Mesothelial cell of epicardium (in vitro differentiated cells): ENCODE measurements around the gene UNCX. TPM values are rescaled to one million over a fixed set of nuclear protein-coding genes. Genes with fewer than 3 reads are reported as not detected.

ENCODE experiments used
- DNase-seq, 2 experiments: peaks; one replicate each; pipeline ENCODE4 v3.0.0; 2021; ENCODE audit warnings: low spot score in 2 of 2; ENCODE audit not compliant: unreplicated experiment in 2 of 2
- H3K27ac Mint-ChIP-seq: 2 replicates; pipeline ENCODE4 v1.8.0; 2021; ENCODE audit warnings: mixed read lengths
- H3K27me3 Mint-ChIP-seq: 2 replicates; pipeline ENCODE4 v1.8.0; 2021; ENCODE audit warnings: low read depth, mixed read lengths
- H3K36me3 Mint-ChIP-seq: 2 replicates; pipeline ENCODE4 v1.8.0; 2021; ENCODE audit warnings: mixed read lengths
- H3K4me1 Mint-ChIP-seq: 2 replicates; pipeline ENCODE4 v1.8.0; 2021; ENCODE audit warnings: mixed read lengths
- H3K4me3 Mint-ChIP-seq: 2 replicates; pipeline ENCODE4 v1.8.0; 2021; ENCODE audit warnings: mild to moderate bottlenecking, moderate library complexity, mixed read lengths
- H3K9me3 Mint-ChIP-seq: 2 replicates; pipeline ENCODE4 v1.8.0; 2021; ENCODE audit warnings: mixed read lengths
- CTCF ChIP-seq: fragments of 200-600 bp; sonication (generic); IDR thresholded peaks from one replicate; pipeline ENCODE4 v1.5.0; 2021; ENCODE audit warnings: antibody characterized with exemption; ENCODE audit not compliant: unreplicated experiment
- total RNA-seq: library from RNA; stranded (reverse); gene quantifications from 3 replicates; pipeline ENCODE4 v1.2.1, GENCODE V29; 2021

Gene UNCX
- total RNA-seq, 1 donor from 2014 or later, result not detected

- Mint-ChIP-seq H3K36me3 (no peaks in the 10 kb centered on the region), H3K27ac (no peak overlapping the region), H3K4me1 (peaks cover under 1% of the 10 kb centered on the region), H3K27me3 (peaks cover 41% of the 10 kb centered on the region), H3K9me3 (peaks cover 4% of the 10 kb centered on the region), H3K4me3 (no peak overlapping the region)
- DNase-seq, result no peak
- TF ChIP-seq CTCF, result no peak
Measured at GRCh38 chr7:1274121-1274875, 41.6 kb downstream of the UNCX start.

GRCh38 chr7:1274876-1275375 is 42.3 kb downstream of the UNCX start:
- Mint-ChIP-seq H3K27ac (no peak overlapping the region), H3K27me3 (peaks cover 47% of the 10 kb centered on the region), H3K4me1 (no peaks in the 10 kb centered on the region), H3K4me3 (no peak overlapping the region), H3K36me3 (no peaks in the 10 kb centered on the region), H3K9me3 (peaks cover 4% of the 10 kb centered on the region)
- peak in 1 of 2 experiments; percentile 16 for DNase-seq
- TF ChIP-seq CTCF, result no peak

GRCh38 chr7:1275451-1276381 is 43.0 kb downstream of the UNCX start:
- no peak overlapping the region for H3K4me3 Mint-ChIP-seq
- peaks cover 4% of the 10 kb centered on the region for H3K9me3 Mint-ChIP-seq
- no peaks in the 10 kb centered on the region for H3K4me1 Mint-ChIP-seq
- no peak for TF ChIP-seq CTCF
- no peak for DNase-seq
- H3K36me3 Mint-ChIP-seq, result no peaks in the 10 kb centered on the region
- no peak overlapping the region for H3K27ac Mint-ChIP-seq
- H3K27me3 Mint-ChIP-seq, result peaks cover 44% of the 10 kb centered on the region

GRCh38 chr7:1276626-1277175 is 44.0 kb downstream of the UNCX start:
- no peak for TF ChIP-seq CTCF
- Mint-ChIP-seq H3K36me3 (no peaks in the 10 kb centered on the region), H3K9me3 (peaks cover 4% of the 10 kb centered on the region), H3K4me3 (no peak overlapping the region), H3K4me1 (no peaks in the 10 kb centered on the region), H3K27ac (no peak overlapping the region), H3K27me3 (peaks cover 40% of the 10 kb centered on the region)
- no peak for DNase-seq

- no peaks in the 10 kb centered on the region for H3K36me3 Mint-ChIP-seq
- no peak overlapping the region for H3K27ac Mint-ChIP-seq
- no peak for TF ChIP-seq CTCF
- H3K4me3 Mint-ChIP-seq, result no peak overlapping the region
- no peak for DNase-seq
- peaks cover 4% of the 10 kb centered on the region for H3K9me3 Mint-ChIP-seq
- no peaks in the 10 kb centered on the region for H3K4me1 Mint-ChIP-seq
- H3K27me3 Mint-ChIP-seq, result peaks cover 48% of the 10 kb centered on the region
Measured at GRCh38 chr7:1278543-1278942, 45.9 kb downstream of the UNCX start.
